GM23338 (cell line): ENCODE measurements around the gene DHX30. TPM values are rescaled to one million over a fixed set of nuclear protein-coding genes. Genes with fewer than 3 reads are reported as not detected.

Source experiments
- ATAC-seq: fragments of 200-7000 bp; cut with Tn5 transposase; 3 replicates; pipeline ENCODE4 v1.9.1; 2020
- DNase-seq: peaks from one replicate; pipeline ENCODE4 v3.0.0-alpha.2; 2015; ENCODE audit warnings: low spot score
- H2AFZ ChIP-seq: fragments of 200-600 bp; sonication (generic); 2 replicates; pipeline ENCODE4 v1.8.0; 2016; ENCODE audit warnings: antibody characterized with exemption, mild to moderate bottlenecking, moderate library complexity
- H3F3A ChIP-seq: fragments of 200-600 bp; sonication (generic); replicated peaks from 2 replicates; pipeline ENCODE4 v1.8.0; 2017; ENCODE audit warnings: antibody characterized with exemption, mixed run types, low read depth
- H3K27ac ChIP-seq: fragments of 200-600 bp; sonication (generic); 2 replicates; pipeline ENCODE4 v1.6.1; 2016; ENCODE audit warnings: low read depth
- H3K27me3 ChIP-seq: fragments of 200-600 bp; sonication (generic); 2 replicates; pipeline ENCODE4 v1.8.0; 2016; ENCODE audit warnings: mild to moderate bottlenecking, mixed run types, moderate library complexity; ENCODE audit not compliant: insufficient read depth
- H3K36me3 ChIP-seq: fragments of 200-600 bp; sonication (generic); 2 replicates; pipeline ENCODE4 v1.8.0; 2016; ENCODE audit warnings: mild to moderate bottlenecking; ENCODE audit not compliant: insufficient read depth
- H3K4me1 ChIP-seq: fragments of 200-600 bp; sonication (generic); 2 replicates; pipeline ENCODE4 v1.8.0; 2016; ENCODE audit warnings: mild to moderate bottlenecking, moderate library complexity; ENCODE audit not compliant: insufficient read depth
- H3K4me2 ChIP-seq: fragments of 200-600 bp; sonication (generic); 2 replicates; pipeline ENCODE4 v1.7.1; 2017; ENCODE audit warnings: mixed run types
- H3K4me3 ChIP-seq: fragments of 200-600 bp; sonication (generic); 2 replicates; pipeline ENCODE4 v1.6.1; 2016; ENCODE audit warnings: mixed run types
- H3K79me2 ChIP-seq: fragments of 200-600 bp; sonication (generic); replicated peaks from 2 replicates; pipeline ENCODE4 v1.8.0; 2017; ENCODE audit warnings: mild to moderate bottlenecking; ENCODE audit not compliant: insufficient read depth
- H3K9me2 ChIP-seq: fragments of 200-600 bp; sonication (generic); 2 replicates; pipeline ENCODE4 v1.8.0; 2017; ENCODE audit not compliant: insufficient read depth
- H4K20me1 ChIP-seq: fragments of 200-600 bp; sonication (generic); replicated peaks from 2 replicates; pipeline ENCODE4 v1.8.0; 2017; ENCODE audit warnings: mild to moderate bottlenecking; ENCODE audit not compliant: insufficient read depth
- H3K27ac Mint-ChIP-seq: 2 replicates; pipeline ENCODE4 v1.8.0; 2020; ENCODE audit warnings: inconsistent platforms, mild to moderate bottlenecking, moderate library complexity, mixed read lengths
- H3K27me3 Mint-ChIP-seq: 3 replicates; pipeline ENCODE4 v1.8.0; 2022; ENCODE audit warnings: low read depth, mild to moderate bottlenecking, moderate library complexity, mixed read lengths, inconsistent platforms; ENCODE audit not compliant: insufficient read depth, poor library complexity
- H3K36me3 Mint-ChIP-seq: 3 replicates; pipeline ENCODE4 v1.8.0; 2021; ENCODE audit warnings: low read depth, mild to moderate bottlenecking, inconsistent platforms, moderate library complexity, mixed read lengths
- H3K4me1 Mint-ChIP-seq: 3 replicates; pipeline ENCODE4 v1.8.0; 2020; ENCODE audit warnings: mild to moderate bottlenecking, inconsistent platforms, mixed read lengths
- H3K4me3 Mint-ChIP-seq: 3 replicates; pipeline ENCODE4 v1.8.0; 2021; ENCODE audit warnings: moderate library complexity, mild to moderate bottlenecking, inconsistent platforms, mixed read lengths
- H3K9me3 Mint-ChIP-seq: 3 replicates; pipeline ENCODE4 v1.8.0; 2020; ENCODE audit warnings: moderate library complexity, mild to moderate bottlenecking, inconsistent platforms, mixed read lengths
- CREB1 ChIP-seq: fragments of 250-450 bp; sonication (Bioruptor Pico); IDR thresholded peaks from 2 replicates; pipeline ENCODE4 v1.5.0; 2020; ENCODE audit warnings: low read depth, mild to moderate bottlenecking, moderate library complexity
- CTCF ChIP-seq, 2 experiments: fragments of 200-600 bp in 1 of 2; sonication (generic) in 1 of 2; conservative IDR thresholded peaks; 2 replicates each; pipeline versions ENCODE4 v1.5.1 to v1.6.1; 2016 to 2017; ENCODE audit warnings: antibody characterized with exemption in 2 of 2, low read depth in 2 of 2, mild to moderate bottlenecking in 2 of 2, moderate library complexity in 1 of 2
- ETS1 ChIP-seq: IDR thresholded peaks from 2 replicates; pipeline ENCODE4 v1.6.1; 2016; ENCODE audit warnings: antibody characterized with exemption
- EZH2 ChIP-seq: fragments of 200-600 bp; sonication (generic); IDR thresholded peaks from one replicate; pipeline ENCODE4 v1.8.0; 2017; ENCODE audit warnings: antibody characterized with exemption, mild to moderate bottlenecking, low read depth; ENCODE audit not compliant: unreplicated experiment
- EZH2phosphoT487 ChIP-seq: fragments of 200-600 bp; sonication (generic); IDR thresholded peaks from one replicate; pipeline ENCODE4 v1.8.1; 2018; ENCODE audit warnings: antibody characterized with exemption; ENCODE audit not compliant: unreplicated experiment
- JUNB ChIP-seq: IDR thresholded peaks from one replicate; pipeline ENCODE4 v1.6.1; 2016; ENCODE audit warnings: antibody characterized with exemption; ENCODE audit not compliant: unreplicated experiment
- NANOG ChIP-seq: IDR thresholded peaks from 2 replicates; pipeline ENCODE4 v1.6.1; 2016; ENCODE audit warnings: antibody characterized with exemption, borderline replicate concordance
- POLR2AphosphoS5 ChIP-seq: IDR thresholded peaks from 2 replicates; pipeline ENCODE4 v1.6.1; 2016; ENCODE audit warnings: antibody characterized with exemption, low read depth
- REST ChIP-seq: IDR thresholded peaks from one replicate; pipeline ENCODE4 v1.6.1; 2018; ENCODE audit warnings: antibody characterized with exemption; ENCODE audit not compliant: unreplicated experiment
- STAT1 ChIP-seq: IDR thresholded peaks from one replicate; pipeline ENCODE4 v1.6.1; 2016; ENCODE audit warnings: antibody characterized with exemption; ENCODE audit not compliant: unreplicated experiment
- ZNF114 ChIP-seq: fragments of 250-450 bp; sonication (Bioruptor Pico); IDR thresholded peaks from 2 replicates; pipeline ENCODE4 v1.5.0; 2020; ENCODE audit warnings: mild to moderate bottlenecking, moderate library complexity
- ZNF331 ChIP-seq: fragments of 250-450 bp; sonication (Bioruptor Pico); IDR thresholded peaks from 2 replicates; pipeline ENCODE4 v1.5.0; 2020; ENCODE audit warnings: low read depth, mild to moderate bottlenecking, moderate library complexity
- polyA plus RNA-seq: library from polyadenylated mRNA; unstranded; fragments of >200 nt; fragmentation: Nextera tagmentation; extraction: Ambion mirVana; gene quantifications from 2 replicates; pipeline ENCODE4 v1.2.1, GENCODE V29; 2016
- total RNA-seq: library from RNA; depleted of rRNA; stranded (reverse); fragments of >200 nt; shearing (Covaris generic); gene quantifications from 2 replicates; pipeline ENCODE4 v1.2.3, GENCODE V29; 2014

The DHX30 gene
- total and polyA plus RNA-seq, 2 experiments from 2014 or later: 47.5 to 125 TPM

- no peak for TF ChIP-seq CTCF (conservative IDR thresholded peaks at IDR 0.05; ENCODE audit: low read depth in 2 of 2)
Measured at GRCh38 chr3:47782446-47783308, 20.3 kb upstream of the DHX30 start (continued).

DNA sequence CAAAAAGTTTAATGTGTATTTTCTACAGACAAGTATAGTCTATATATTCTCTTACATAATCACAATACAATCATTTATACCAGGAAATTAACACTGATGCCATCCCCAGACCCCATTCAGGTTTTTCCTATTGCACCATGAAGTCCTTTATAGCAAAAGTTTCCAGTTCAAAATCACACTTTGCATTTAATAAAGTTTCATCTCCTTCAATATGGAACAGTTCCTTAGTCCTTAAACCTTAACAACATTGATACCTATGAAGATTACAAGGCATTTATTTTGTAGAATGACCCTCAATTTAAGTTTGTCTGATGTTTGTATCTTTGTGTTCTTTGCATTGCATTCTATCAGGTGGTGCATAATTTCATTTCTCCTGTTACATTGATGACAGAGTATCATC is 19.3 kb upstream of the DHX30 start:
- Histone ChIP-seq H3K9me2 (no peaks in the 10 kb centered on the region), H4K20me1 (peaks cover 13% of the 10 kb centered on the region), H3K27ac (no peak overlapping the region), H3K27me3 (no peaks in the 10 kb centered on the region), H3K4me2 (no peak overlapping the region), H3F3A (0 out of 2 replicates have a peak, but pooled peaks cover 5% of the 10 kb centered on the region), H3K79me2 (peaks cover 37% of the 10 kb centered on the region), H3K36me3 (no peaks in the 10 kb centered on the region; the same call in 1 of the 2 replicates), H3K4me1 (peaks cover 10% of the 10 kb centered on the region), H3K4me3 (no peak overlapping the region), H2AFZ (no peak overlapping the region)
- peaks cover 11% of the 10 kb centered on the region for H3K27me3 Mint-ChIP-seq
- no peak overlapping the region for H3K4me3 Mint-ChIP-seq
- no peaks in the 10 kb centered on the region for H3K9me3 Mint-ChIP-seq
- no peak for ATAC-seq
- no peak overlapping the region for H3K27ac Mint-ChIP-seq
- peaks cover 18% of the 10 kb centered on the region for H3K36me3 Mint-ChIP-seq
- H3K4me1 Mint-ChIP-seq: peaks cover 5% of the 10 kb centered on the region; the same call in 2 of the 3 replicates
- no peak for DNase-seq
- TF ChIP-seq REST: no peak
- no peak for TF ChIP-seq ZNF331 (CRISPR knock-in tag)
- TF ChIP-seq EZH2phosphoT487: no peak
- no peak for TF ChIP-seq CREB1
- no peak for TF ChIP-seq ZNF114 (CRISPR knock-in tag)
- no peak for TF ChIP-seq STAT1
- TF ChIP-seq ETS1: no peak
- no peak for TF ChIP-seq POLR2AphosphoS5
- TF ChIP-seq JUNB: no peak
- TF ChIP-seq NANOG: no peak
- TF ChIP-seq EZH2: no peak
- no peak for TF ChIP-seq CTCF (conservative IDR thresholded peaks at IDR 0.05; ENCODE audit: low read depth in 2 of 2)
